Neural crest cell (in vitro differentiated cells): ENCODE results near the gene MCEMP1. TPM values are rescaled to one million over a fixed set of nuclear protein-coding genes. Genes with fewer than 3 reads are reported as not detected.
A peak's percentile ranks its signal among the peaks of the same experiment; 100 is the strongest.

Experiments
- DNase-seq: peaks from one replicate; pipeline ENCODE4 v3.0.0; 2021; ENCODE audit warnings: low read depth, mixed read lengths, low spot score
- H3K27ac Mint-ChIP-seq: one replicate; pipeline ENCODE4 v1.8.0; 2021; ENCODE audit warnings: mild to moderate bottlenecking, mixed read lengths; ENCODE audit not compliant: unreplicated experiment
- H3K27me3 Mint-ChIP-seq: 2 replicates; pipeline ENCODE4 v1.8.0; 2021; ENCODE audit warnings: low read depth, mild to moderate bottlenecking, mixed read lengths
- H3K36me3 Mint-ChIP-seq: 2 replicates; pipeline ENCODE4 v1.8.0; 2021; ENCODE audit warnings: low read depth, mild to moderate bottlenecking, mixed read lengths
- H3K4me1 Mint-ChIP-seq: 2 replicates; pipeline ENCODE4 v1.8.0; 2021; ENCODE audit warnings: mixed read lengths
- H3K4me3 Mint-ChIP-seq: one replicate; pipeline ENCODE4 v1.8.0; 2021; ENCODE audit warnings: mild to moderate bottlenecking, mixed read lengths
- H3K9me3 Mint-ChIP-seq: 2 replicates; pipeline ENCODE4 v1.8.0; 2021; ENCODE audit warnings: mixed read lengths
- CTCF ChIP-seq: fragments of 200-600 bp; sonication (generic); conservative IDR thresholded peaks from 2 replicates; pipeline ENCODE4 v1.5.0; 2021; ENCODE audit warnings: antibody characterized with exemption, mild to moderate bottlenecking
- long read RNA-seq: library from polyadenylated mRNA; unstranded; transcript quantifications from one replicate; pipeline ENCODE4 v2.0.0, GENCODE V29; 2020
- total RNA-seq: library from RNA; stranded (reverse); gene quantifications from 2 replicates; pipeline ENCODE4 v1.2.1, GENCODE V29; 2021

The MCEMP1 gene
- not detected in 2 replicates for total RNA-seq
- long read RNA-seq: 0 reads

GRCh38 chr19:7676854-7677253, at the start of gene MCEMP1:
Gene MCEMP1, plus strand, starts transcription at chr19:7677090. Its CDS starts 31 bp downstream, at chr19:7677121.
- no peaks in the 10 kb centered on the region for H3K36me3 Mint-ChIP-seq
- DNase-seq: no peak
- H3K27ac Mint-ChIP-seq: no peak within 1 kb of the TSS
- H3K4me1 Mint-ChIP-seq: peaks cover 3% of the 10 kb centered on the region
- peaks cover 70% of the 10 kb centered on the region for H3K27me3 Mint-ChIP-seq
- H3K9me3 Mint-ChIP-seq: peaks cover 3% of the 10 kb centered on the region
- H3K4me3 Mint-ChIP-seq: peak within 1 kb of the TSS; percentile 41
- TF ChIP-seq CTCF: no peak

- Mint-ChIP-seq H3K27me3 (peaks cover 4% of the 10 kb centered on the region), H3K4me1 (peaks cover 27% of the 10 kb centered on the region), H3K9me3 (no peaks in the 10 kb centered on the region), H3K27ac (no peak overlapping the region), H3K36me3 (peaks cover 11% of the 10 kb centered on the region), H3K4me3 (peak overlapping the region; percentile 79)
- DNase-seq: no peak
- TF ChIP-seq CTCF: no peak
These were observed 49.7 kb upstream of the MCEMP1 start for GRCh38 chr19:7627166-7627565.

GRCh38 chr19:7628589-7629311, 48.1 kb upstream of the MCEMP1 start:
- Mint-ChIP-seq H3K27ac (peak overlapping the region; percentile 99), H3K27me3 (peaks cover 4% of the 10 kb centered on the region), H3K4me3 (peak overlapping the region; percentile 99), H3K4me1 (peaks cover 27% of the 10 kb centered on the region), H3K36me3 (peaks cover 7% of the 10 kb centered on the region), H3K9me3 (no peaks in the 10 kb centered on the region)
- TF ChIP-seq CTCF: no peak
- DNase-seq: no peak

- no peak for TF ChIP-seq CTCF
- H3K36me3 Mint-ChIP-seq: peaks cover 7% of the 10 kb centered on the region
- peaks cover 10% of the 10 kb centered on the region for H3K27me3 Mint-ChIP-seq
- H3K4me3 Mint-ChIP-seq: peak within 1 kb of the TSS; percentile 99
- H3K9me3 Mint-ChIP-seq: no peaks in the 10 kb centered on the region
- peak within 1 kb of the TSS; percentile 99 for H3K27ac Mint-ChIP-seq
- H3K4me1 Mint-ChIP-seq: peaks cover 27% of the 10 kb centered on the region
- peak; percentile 92 for DNase-seq
These were observed 47.4 kb upstream of the MCEMP1 start, which contains the start of the genes PET100 and XAB2 for GRCh38 chr19:7629347-7630054. Gene PET100, plus strand, starts transcription at chr19:7629793. Its CDS starts 41 bp downstream, at chr19:7629834. Gene XAB2, minus strand, starts transcription at chr19:7629545. Its CDS starts 18 bp downstream, at chr19:7629527.

- Mint-ChIP-seq H3K27me3 (peaks cover 31% of the 10 kb centered on the region), H3K9me3 (no peaks in the 10 kb centered on the region), H3K36me3 (peaks cover 7% of the 10 kb centered on the region), H3K27ac (no peak overlapping the region), H3K4me1 (peaks cover 27% of the 10 kb centered on the region), H3K4me3 (peak overlapping the region; percentile 80)
- TF ChIP-seq CTCF: no peak
- no peak for DNase-seq
These were observed 45.3 kb upstream of the MCEMP1 start for GRCh38 chr19:7631577-7631976.
